ENCODE measurements around the gene FSD2. TPM values are rescaled to one million over a fixed set of nuclear protein-coding genes. Genes with fewer than 3 reads are reported as not detected.

FSD2 gene
- total and polyA plus RNA-seq, 2 experiments from 2014 or later, result 0.18 TPM; not detected in 1

DNA sequence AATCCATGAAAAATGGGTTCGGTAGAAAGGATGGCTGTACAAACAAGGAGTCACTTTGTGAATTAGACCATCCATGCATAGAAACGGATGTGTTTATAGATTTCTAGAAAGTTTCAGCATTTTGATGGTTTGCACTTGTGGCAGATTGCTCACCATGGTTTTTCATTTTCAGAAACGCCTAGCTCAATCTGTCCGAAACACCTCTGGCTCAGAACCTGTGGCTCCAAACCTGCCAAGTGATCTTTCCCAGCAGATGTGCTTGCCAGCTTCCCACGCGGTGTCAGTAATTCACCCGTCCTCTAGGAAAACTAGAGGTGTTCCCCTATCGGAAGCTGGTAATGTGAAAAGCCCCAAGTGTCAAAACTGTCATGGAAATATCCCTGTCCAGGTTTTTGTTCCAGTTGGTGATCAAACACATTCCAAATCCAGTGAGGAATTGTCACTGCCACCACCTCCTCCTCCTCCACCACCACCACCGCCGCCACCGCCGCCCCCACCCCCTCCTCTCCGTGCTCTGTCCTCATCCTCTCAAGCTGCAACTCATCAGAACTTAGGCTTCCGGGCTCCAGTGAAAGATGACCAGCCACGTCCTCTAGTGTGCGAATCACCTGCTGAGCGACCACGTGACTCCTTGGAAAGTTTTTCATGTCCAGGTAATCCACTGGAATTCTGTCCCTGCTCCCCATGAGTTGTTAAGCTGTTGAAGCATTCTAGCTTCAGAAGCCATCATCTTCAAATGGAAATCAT, 24.7 kb upstream of the FSD2 start:
- Mint-ChIP-seq H3K27ac (no peak overlapping the region), H3K36me3 (ENCODE audit: low read depth) (peaks cover 38% of the 10 kb centered on the region), H3K9me3 (no peaks in the 10 kb centered on the region), H3K27me3 (ENCODE audit: insufficient read depth, low read depth, poor library complexity) (no peaks in the 10 kb centered on the region), H3K4me1 (no peaks in the 10 kb centered on the region), H3K4me3 (no peak overlapping the region)
- no peak for DNase-seq (ENCODE audit: low spot score)
- Histone ChIP-seq H3F3A (replicated peaks; ENCODE audit: low read depth) (no peaks in the 10 kb centered on the region), H3K4me3 (no peak overlapping the region), H3K36me3 (ENCODE audit: insufficient read depth) (peaks cover 20% of the 10 kb centered on the region), H3K9me2 (ENCODE audit: insufficient read depth) (no peaks in the 10 kb centered on the region), H3K79me2 (replicated peaks; ENCODE audit: insufficient read depth) (no peaks in the 10 kb centered on the region), H3K27me3 (ENCODE audit: insufficient read depth) (no peaks in the 10 kb centered on the region), H4K20me1 (replicated peaks; ENCODE audit: insufficient read depth) (no peaks in the 10 kb centered on the region), H3K4me2 (no peak overlapping the region), H3K4me1 (ENCODE audit: insufficient read depth) (no peaks in the 10 kb centered on the region), H2AFZ (no peak overlapping the region), H3K27ac (ENCODE audit: low read depth) (no peak overlapping the region)
- TF ChIP-seq ETS1 (IDR thresholded peaks at IDR 0.05), result no peak
- TF ChIP-seq ZNF331 (CRISPR knock-in tag; IDR thresholded peaks at IDR 0.05; ENCODE audit: low read depth), result no peak
- no peak for TF ChIP-seq EZH2 (IDR thresholded peaks at IDR 0.05; ENCODE audit: low read depth, unreplicated experiment)
- no peak for TF ChIP-seq EZH2phosphoT487 (IDR thresholded peaks at IDR 0.05; ENCODE audit: unreplicated experiment)
- no peak for TF ChIP-seq JUNB (IDR thresholded peaks at IDR 0.05; ENCODE audit: unreplicated experiment)
- no peak for TF ChIP-seq CTCF (conservative IDR thresholded peaks at IDR 0.05; ENCODE audit: low read depth in 2 of 2)
- TF ChIP-seq ZNF114 (CRISPR knock-in tag; IDR thresholded peaks at IDR 0.05), result no peak
- no peak for TF ChIP-seq POLR2AphosphoS5 (IDR thresholded peaks at IDR 0.05; ENCODE audit: low read depth)
- TF ChIP-seq REST (IDR thresholded peaks at IDR 0.05; ENCODE audit: unreplicated experiment), result no peak
- no peak for TF ChIP-seq STAT1 (IDR thresholded peaks at IDR 0.05; ENCODE audit: unreplicated experiment)
- TF ChIP-seq, protein P1, sequence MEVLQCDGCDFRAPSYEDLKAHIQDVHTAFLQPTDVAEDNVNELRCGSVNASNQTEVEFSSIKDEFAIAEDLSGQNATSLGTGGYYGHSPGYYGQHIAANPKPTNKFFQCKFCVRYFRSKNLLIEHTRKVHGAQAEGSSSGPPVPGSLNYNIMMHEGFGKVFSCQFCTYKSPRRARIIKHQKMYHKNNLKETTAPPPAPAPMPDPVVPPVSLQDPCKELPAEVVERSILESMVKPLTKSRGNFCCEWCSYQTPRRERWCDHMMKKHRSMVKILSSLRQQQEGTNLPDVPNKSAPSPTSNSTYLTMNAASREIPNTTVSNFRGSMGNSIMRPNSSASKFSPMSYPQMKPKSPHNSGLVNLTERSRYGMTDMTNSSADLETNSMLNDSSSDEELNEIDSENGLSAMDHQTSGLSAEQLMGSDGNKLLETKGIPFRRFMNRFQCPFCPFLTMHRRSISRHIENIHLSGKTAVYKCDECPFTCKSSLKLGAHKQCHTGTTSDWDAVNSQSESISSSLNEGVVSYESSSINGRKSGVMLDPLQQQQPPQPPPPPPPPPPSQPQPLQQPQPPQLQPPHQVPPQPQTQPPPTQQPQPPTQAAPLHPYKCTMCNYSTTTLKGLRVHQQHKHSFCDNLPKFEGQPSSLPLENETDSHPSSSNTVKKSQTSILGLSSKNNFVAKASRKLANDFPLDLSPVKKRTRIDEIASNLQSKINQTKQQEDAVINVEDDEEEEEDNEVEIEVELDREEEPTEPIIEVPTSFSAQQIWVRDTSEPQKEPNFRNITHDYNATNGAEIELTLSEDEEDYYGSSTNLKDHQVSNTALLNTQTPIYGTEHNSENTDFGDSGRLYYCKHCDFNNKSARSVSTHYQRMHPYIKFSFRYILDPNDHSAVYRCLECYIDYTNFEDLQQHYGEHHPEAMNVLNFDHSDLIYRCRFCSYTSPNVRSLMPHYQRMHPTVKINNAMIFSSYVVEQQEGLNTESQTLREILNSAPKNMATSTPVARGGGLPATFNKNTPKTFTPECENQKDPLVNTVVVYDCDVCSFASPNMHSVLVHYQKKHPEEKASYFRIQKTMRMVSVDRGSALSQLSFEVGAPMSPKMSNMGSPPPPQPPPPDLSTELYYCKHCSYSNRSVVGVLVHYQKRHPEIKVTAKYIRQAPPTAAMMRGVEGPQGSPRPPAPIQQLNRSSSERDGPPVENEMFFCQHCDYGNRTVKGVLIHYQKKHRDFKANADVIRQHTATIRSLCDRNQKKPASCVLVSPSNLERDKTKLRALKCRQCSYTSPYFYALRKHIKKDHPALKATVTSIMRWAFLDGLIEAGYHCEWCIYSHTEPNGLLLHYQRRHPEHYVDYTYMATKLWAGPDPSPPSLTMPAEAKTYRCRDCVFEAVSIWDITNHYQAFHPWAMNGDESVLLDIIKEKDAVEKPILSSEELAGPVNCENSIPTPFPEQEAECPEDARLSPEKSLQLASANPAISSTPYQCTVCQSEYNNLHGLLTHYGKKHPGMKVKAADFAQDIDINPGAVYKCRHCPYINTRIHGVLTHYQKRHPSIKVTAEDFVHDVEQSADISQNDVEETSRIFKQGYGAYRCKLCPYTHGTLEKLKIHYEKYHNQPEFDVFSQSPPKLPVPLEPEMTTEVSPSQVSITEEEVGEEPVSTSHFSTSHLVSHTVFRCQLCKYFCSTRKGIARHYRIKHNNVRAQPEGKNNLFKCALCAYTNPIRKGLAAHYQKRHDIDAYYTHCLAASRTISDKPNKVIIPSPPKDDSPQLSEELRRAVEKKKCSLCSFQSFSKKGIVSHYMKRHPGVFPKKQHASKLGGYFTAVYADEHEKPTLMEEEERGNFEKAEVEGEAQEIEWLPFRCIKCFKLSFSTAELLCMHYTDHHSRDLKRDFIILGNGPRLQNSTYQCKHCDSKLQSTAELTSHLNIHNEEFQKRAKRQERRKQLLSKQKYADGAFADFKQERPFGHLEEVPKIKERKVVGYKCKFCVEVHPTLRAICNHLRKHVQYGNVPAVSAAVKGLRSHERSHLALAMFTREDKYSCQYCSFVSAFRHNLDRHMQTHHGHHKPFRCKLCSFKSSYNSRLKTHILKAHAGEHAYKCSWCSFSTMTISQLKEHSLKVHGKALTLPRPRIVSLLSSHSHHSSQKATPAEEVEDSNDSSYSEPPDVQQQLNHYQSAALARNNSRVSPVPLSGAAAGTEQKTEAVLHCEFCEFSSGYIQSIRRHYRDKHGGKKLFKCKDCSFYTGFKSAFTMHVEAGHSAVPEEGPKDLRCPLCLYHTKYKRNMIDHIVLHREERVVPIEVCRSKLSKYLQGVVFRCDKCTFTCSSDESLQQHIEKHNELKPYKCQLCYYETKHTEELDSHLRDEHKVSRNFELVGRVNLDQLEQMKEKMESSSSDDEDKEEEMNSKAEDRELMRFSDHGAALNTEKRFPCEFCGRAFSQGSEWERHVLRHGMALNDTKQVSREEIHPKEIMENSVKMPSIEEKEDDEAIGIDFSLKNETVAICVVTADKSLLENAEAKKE (CRISPR knock-in tag; IDR thresholded peaks at IDR 0.05), result no peak
- no peak for TF ChIP-seq CREB1 (CRISPR knock-in tag; IDR thresholded peaks at IDR 0.05; ENCODE audit: low read depth)
- no peak for TF ChIP-seq NANOG (IDR thresholded peaks at IDR 0.05; ENCODE audit: borderline replicate concordance)
- no peak for ATAC-seq

Measured in GM23338 (cell line).